ENCODE results near the gene IGSF1.

IGSF1 gene

GRCh38 chrX:131264053-131264452 lies 25.1 kb downstream of the IGSF1 start:
- no peak for ATAC-seq
- no peak for TF ChIP-seq ZNF70 (CRISPR knock-in tag; IDR thresholded peaks at IDR 0.05)
- TF ChIP-seq ZFP30 (CRISPR knock-in tag; IDR thresholded peaks at IDR 0.05), result no peak
- no peak for TF ChIP-seq OSR1 (CRISPR knock-in tag; IDR thresholded peaks at IDR 0.05)
- no peak for TF ChIP-seq CSRNP3 (CRISPR knock-in tag; IDR thresholded peaks at IDR 0.05)
- TF ChIP-seq ZNF565 (CRISPR knock-in tag; conservative IDR thresholded peaks at IDR 0.05; ENCODE audit: low read depth), result no peak

- TF ChIP-seq, protein P1, sequence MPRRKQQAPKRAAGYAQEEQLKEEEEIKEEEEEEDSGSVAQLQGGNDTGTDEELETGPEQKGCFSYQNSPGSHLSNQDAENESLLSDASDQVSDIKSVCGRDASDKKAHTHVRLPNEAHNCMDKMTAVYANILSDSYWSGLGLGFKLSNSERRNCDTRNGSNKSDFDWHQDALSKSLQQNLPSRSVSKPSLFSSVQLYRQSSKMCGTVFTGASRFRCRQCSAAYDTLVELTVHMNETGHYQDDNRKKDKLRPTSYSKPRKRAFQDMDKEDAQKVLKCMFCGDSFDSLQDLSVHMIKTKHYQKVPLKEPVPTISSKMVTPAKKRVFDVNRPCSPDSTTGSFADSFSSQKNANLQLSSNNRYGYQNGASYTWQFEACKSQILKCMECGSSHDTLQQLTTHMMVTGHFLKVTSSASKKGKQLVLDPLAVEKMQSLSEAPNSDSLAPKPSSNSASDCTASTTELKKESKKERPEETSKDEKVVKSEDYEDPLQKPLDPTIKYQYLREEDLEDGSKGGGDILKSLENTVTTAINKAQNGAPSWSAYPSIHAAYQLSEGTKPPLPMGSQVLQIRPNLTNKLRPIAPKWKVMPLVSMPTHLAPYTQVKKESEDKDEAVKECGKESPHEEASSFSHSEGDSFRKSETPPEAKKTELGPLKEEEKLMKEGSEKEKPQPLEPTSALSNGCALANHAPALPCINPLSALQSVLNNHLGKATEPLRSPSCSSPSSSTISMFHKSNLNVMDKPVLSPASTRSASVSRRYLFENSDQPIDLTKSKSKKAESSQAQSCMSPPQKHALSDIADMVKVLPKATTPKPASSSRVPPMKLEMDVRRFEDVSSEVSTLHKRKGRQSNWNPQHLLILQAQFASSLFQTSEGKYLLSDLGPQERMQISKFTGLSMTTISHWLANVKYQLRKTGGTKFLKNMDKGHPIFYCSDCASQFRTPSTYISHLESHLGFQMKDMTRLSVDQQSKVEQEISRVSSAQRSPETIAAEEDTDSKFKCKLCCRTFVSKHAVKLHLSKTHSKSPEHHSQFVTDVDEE (CRISPR knock-in tag; IDR thresholded peaks at IDR 0.05), result no peak
- no peak for TF ChIP-seq ESRRG (CRISPR knock-in tag; IDR thresholded peaks at IDR 0.05)
- no peak for TF ChIP-seq RARB (CRISPR knock-in tag; IDR thresholded peaks at IDR 0.05)
- no peak for TF ChIP-seq ZC3H10 (CRISPR knock-in tag; IDR thresholded peaks at IDR 0.05)
- TF ChIP-seq SNAI2 (CRISPR knock-in tag; IDR thresholded peaks at IDR 0.05), result no peak
- no peak for TF ChIP-seq TOX (CRISPR knock-in tag; IDR thresholded peaks at IDR 0.05; ENCODE audit: borderline replicate concordance)
- TF ChIP-seq, protein P2, sequence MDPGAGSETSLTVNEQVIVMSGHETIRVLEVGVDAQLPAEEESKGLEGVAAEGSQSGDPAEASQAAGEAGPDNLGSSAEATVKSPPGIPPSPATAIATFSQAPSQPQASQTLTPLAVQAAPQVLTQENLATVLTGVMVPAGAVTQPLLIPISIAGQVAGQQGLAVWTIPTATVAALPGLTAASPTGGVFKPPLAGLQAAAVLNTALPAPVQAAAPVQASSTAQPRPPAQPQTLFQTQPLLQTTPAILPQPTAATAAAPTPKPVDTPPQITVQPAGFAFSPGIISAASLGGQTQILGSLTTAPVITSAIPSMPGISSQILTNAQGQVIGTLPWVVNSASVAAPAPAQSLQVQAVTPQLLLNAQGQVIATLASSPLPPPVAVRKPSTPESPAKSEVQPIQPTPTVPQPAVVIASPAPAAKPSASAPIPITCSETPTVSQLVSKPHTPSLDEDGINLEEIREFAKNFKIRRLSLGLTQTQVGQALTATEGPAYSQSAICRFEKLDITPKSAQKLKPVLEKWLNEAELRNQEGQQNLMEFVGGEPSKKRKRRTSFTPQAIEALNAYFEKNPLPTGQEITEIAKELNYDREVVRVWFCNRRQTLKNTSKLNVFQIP (CRISPR knock-in tag; IDR thresholded peaks at IDR 0.05; ENCODE audit: borderline replicate concordance, low read depth), result no peak
- no peak for TF ChIP-seq ZNF565 (CRISPR knock-in tag; conservative IDR thresholded peaks at IDR 0.05; ENCODE audit: low read depth)
- TF ChIP-seq PPARA (CRISPR knock-in tag; IDR thresholded peaks at IDR 0.05; ENCODE audit: borderline replicate concordance), result no peak
- no peak for TF ChIP-seq CSDC2 (CRISPR knock-in tag; IDR thresholded peaks at IDR 0.05)
- TF ChIP-seq BACH2 (CRISPR knock-in tag; IDR thresholded peaks at IDR 0.05; ENCODE audit: borderline replicate concordance), result no peak
- TF ChIP-seq CREB5 (CRISPR knock-in tag; IDR thresholded peaks at IDR 0.05; ENCODE audit: low read depth), result no peak
- no peak for TF ChIP-seq ZNF8 (CRISPR knock-in tag; IDR thresholded peaks at IDR 0.05)
- TF ChIP-seq ZNF70 (CRISPR knock-in tag; IDR thresholded peaks at IDR 0.05), result no peak
- peak; percentile 65; the same call in 2 of the 3 replicates for ATAC-seq
Measured at GRCh38 chrX:131262738-131263679, 26.1 kb downstream of the IGSF1 start.

DNA sequence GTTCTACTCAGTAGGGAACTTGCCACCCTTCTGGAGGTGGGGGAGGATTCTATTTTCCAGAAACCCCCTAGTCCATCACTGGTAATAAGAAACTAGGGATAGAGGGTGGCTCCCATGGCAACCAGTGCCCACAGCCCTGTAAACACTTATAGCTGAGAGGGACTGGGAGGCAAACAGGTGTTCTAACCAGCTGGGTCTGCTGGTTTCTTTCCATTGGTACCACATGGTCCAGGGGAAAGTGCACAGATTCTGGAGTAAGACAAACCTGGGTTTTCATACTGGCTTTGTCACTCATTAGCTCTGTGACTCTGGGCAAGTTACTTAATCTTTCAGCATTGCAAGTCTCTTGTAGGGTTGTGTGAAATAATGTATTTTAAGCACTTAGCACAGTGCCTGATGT lies 26.9 kb downstream of the IGSF1 start:
- TF ChIP-seq, protein P1 (CRISPR knock-in tag; IDR thresholded peaks at IDR 0.05), result no peak
- no peak for TF ChIP-seq ZNF70 (CRISPR knock-in tag; IDR thresholded peaks at IDR 0.05)
- TF ChIP-seq ZFP30 (CRISPR knock-in tag; IDR thresholded peaks at IDR 0.05), result no peak
- no peak for TF ChIP-seq BACH2 (CRISPR knock-in tag; IDR thresholded peaks at IDR 0.05; ENCODE audit: borderline replicate concordance)
- TF ChIP-seq PPARA (CRISPR knock-in tag; IDR thresholded peaks at IDR 0.05; ENCODE audit: borderline replicate concordance), result no peak
- TF ChIP-seq ESRRG (CRISPR knock-in tag; IDR thresholded peaks at IDR 0.05), result no peak
- no peak for ATAC-seq

Data from SK-N-SH treated with all-trans-retinoic acid at 6 μM for 48 hours (cell line).